Measurements from ENCODE around the gene CYLD.

- TF ChIP-seq CTCF (IDR thresholded peaks at IDR 0.05; ENCODE audit: low read length) (peak; percentile 31; the same call in 1 of the 2 replicates), EZH2 (IDR thresholded peaks at IDR 0.05; ENCODE audit: borderline replicate concordance, low read length) (no peak)
These were observed 22.2 kb upstream of the CYLD start for GRCh38 chr16:50719401-50720337.
